Body of pancreas (tissue), 4 donors: ENCODE results near the gene ANKH. TPM values are rescaled to one million over a fixed set of nuclear protein-coding genes. Genes with fewer than 3 reads are reported as not detected.
"Not testable (repeated sequence)": the region's sequence is repeated elsewhere in the genome, so short reads cannot be mapped to it uniquely, and the experiment has no call there.

Experiments used
- ATAC-seq: fragments of 150-250 bp; one replicate; pipeline ENCODE4 v1.9.1; 2016
- DNase-seq, 4 donors: peaks; one replicate each; pipeline ENCODE4 v3.0.0-alpha.2; 2019
- H3K27ac ChIP-seq, 4 donors: fragments of 200-600 bp; sonication (generic); 1 replicate in 3 of 4; 2 replicates in 1 of 4; pipeline versions ENCODE4 v1.5.1 to v1.6.1; 2016 to 2019; ENCODE audit warnings: mild to moderate bottlenecking in 1 of 4, mixed read lengths in 1 of 4, moderate library complexity in 1 of 4
- H3K27me3 ChIP-seq, 2 donors: fragments of 200-600 bp; sonication (generic); one replicate each; pipeline ENCODE4 v1.6.0; 2016; ENCODE audit warnings: mild to moderate bottlenecking in 1 of 2
- H3K36me3 ChIP-seq, 2 donors: fragments of 200-600 bp; sonication (generic); replicated peaks in 1 of 2; 2 replicates each; pipeline ENCODE4 v1.5.1; 2016; ENCODE audit warnings: low read depth in 2 of 2; ENCODE audit not compliant: insufficient read depth in 1 of 2
- H3K4me1 ChIP-seq: fragments of 200-600 bp; sonication (generic); one replicate; pipeline ENCODE4 v1.6.0; 2016
- H3K4me3 ChIP-seq, 2 donors: fragments of 200-600 bp; sonication (generic); 1 replicate in 1 of 2; 2 replicates in 1 of 2; pipeline ENCODE4 v1.5.1; 2016 to 2019
- H3K9me3 ChIP-seq, 3 donors: fragments of 200-600 bp; sonication (generic); 1 replicate in 2 of 3; 2 replicates in 1 of 3; pipeline ENCODE4 v1.5.1; 2016
- CTCF ChIP-seq, 7 experiments: fragments of 450-650 bp in 4 of 7; fragments of 200-600 bp in 3 of 7; sonication (generic) in 3 of 7; IDR thresholded peaks; one replicate each; pipeline ENCODE4 v1.5.1; 2016 to 2019; ENCODE audit warnings: antibody characterized with exemption in 7 of 7
- POLR2A ChIP-seq, 3 donors: fragments of 450-650 bp; IDR thresholded peaks; one replicate each; pipeline ENCODE4 v1.6.1; 2016; ENCODE audit warnings: antibody characterized with exemption in 3 of 3, mild to moderate bottlenecking in 2 of 3
- WGBS, 2 donors: methylation state at CpG; one replicate each; pipeline ENCODE4 v1.1.5; 2017; 5-methylcytosine and 5-hydroxymethylcytosine counted together
- intact Hi-C: fragments of 100-400 bp; cut with DNase I; formaldehyde crosslinking; loops from one replicate; pipeline ENCODE4 v1.15.1; 2023
- total RNA-seq, 2 donors: library from RNA; depleted of rRNA; stranded (reverse); fragments of >200 nt; gene quantifications; one replicate each; pipeline ENCODE4 v1.1.0, GENCODE V29; 2016

Gene ANKH
- 10 to 100 TPM; 19.1 to 20.5 TPM for total RNA-seq

GRCh38 chr5:14871214-14872069, at the start of gene ANKH:
ANKH (minus strand) TSS chr5:14871778; CDS start chr5:14871447, 331 bp downstream.
- Histone ChIP-seq H3K9me3 (no peaks in the 10 kb centered on the region), H3K36me3 (no peaks in the 10 kb centered on the region), H3K27ac (peak within 1 kb of the TSS; percentile 78 to 89 (median 84)), H3K4me3 (peak within 1 kb of the TSS; percentile 69 to 81), H3K4me1 (peaks cover 20% of the 10 kb centered on the region), H3K27me3 (no peaks in the 10 kb centered on the region)
- 0% methylated on average over 17 to 74 of the region's 115 CpGs for WGBS, 2 donors
- intact Hi-C loops, result no loop called here
- ATAC-seq (peak; percentile 96), DNase-seq (peak; percentile 78 to 85 (median 81))
- TF ChIP-seq CTCF (IDR thresholded peaks at IDR 0.05) (peak in 3 of 7 experiments; percentile 46 to 82 (median 69)), POLR2A (IDR thresholded peaks at IDR 0.05) (peak in 2 of 3 donors; percentile 40 to 49)

GRCh38 chr5:14920121-14920520, 48.5 kb upstream of the ANKH start:
- WGBS, 2 donors, result 87 to 89% methylated on average over 3 of the region's 3 CpGs
- Histone ChIP-seq H3K27me3 (no peaks in the 10 kb centered on the region), H3K27ac (no peak overlapping the region), H3K9me3 (no peaks in the 10 kb centered on the region), H3K4me3 (no peak overlapping the region), H3K36me3 (no peaks in the 10 kb centered on the region), H3K4me1 (peaks cover 15% of the 10 kb centered on the region)
- ATAC-seq (no peak), DNase-seq (no peak)
- intact Hi-C loops, result no loop called here
- TF ChIP-seq POLR2A (IDR thresholded peaks at IDR 0.05), result no peak
- TF ChIP-seq CTCF (IDR thresholded peaks at IDR 0.05), result no peak

- H3K9me3 ChIP-seq, ATAC-seq, DNase-seq, H3K4me3 ChIP-seq, H3K27ac ChIP-seq, intact Hi-C loops, H3K27me3 ChIP-seq, H3K36me3 ChIP-seq: not testable (repeated sequence)
- 92 to 93% methylated on average over 2 of the region's 2 CpGs for WGBS, 2 donors
- peaks cover 15% of the 10 kb centered on the region for H3K4me1 ChIP-seq
These were observed 47.5 kb upstream of the ANKH start for GRCh38 chr5:14919106-14919505.

- WGBS, 2 donors, result 65 to 76% methylated on average over 2 of the region's 2 CpGs
- no peak for DNase-seq
These were observed 46.1 kb upstream of the ANKH start for GRCh38 chr5:14917719-14918118.

More at GRCh38 chr5:14917719-14918118, 46.1 kb upstream of the ANKH start:
- H3K36me3 ChIP-seq, result no peaks in the 10 kb centered on the region
- ATAC-seq, result no peak
- no peaks in the 10 kb centered on the region for H3K9me3 ChIP-seq
- no peaks in the 10 kb centered on the region for H3K27me3 ChIP-seq
- peaks cover 9% of the 10 kb centered on the region for H3K4me1 ChIP-seq
- no peak overlapping the region for H3K27ac ChIP-seq
- TF ChIP-seq CTCF (IDR thresholded peaks at IDR 0.05) (no peak), POLR2A (IDR thresholded peaks at IDR 0.05) (no peak)
- intact Hi-C loops, result no loop called here
- H3K4me3 ChIP-seq, result no peak overlapping the region
